ENCODE data around the gene EMX2.

EMX2 gene

GRCh38 chr10:117549100-117549585 is 6.6 kb downstream of the EMX2 start:
- TF ChIP-seq EGR1 (IDR thresholded peaks at IDR 0.05) = no peak
- no peak for TF ChIP-seq EP300 (IDR thresholded peaks at IDR 0.05; ENCODE audit: borderline replicate concordance)
- no peak for TF ChIP-seq CREB1 (IDR thresholded peaks at IDR 0.05; ENCODE audit: low read depth)
- TF ChIP-seq TEAD4 (IDR thresholded peaks at IDR 0.05) = no peak
- no peak for TF ChIP-seq YY1 (IDR thresholded peaks at IDR 0.05; ENCODE audit: low read depth)
- no peak for TF ChIP-seq RAD21 (IDR thresholded peaks at IDR 0.05; ENCODE audit: low read depth)
- TF ChIP-seq FOXM1 (IDR thresholded peaks at IDR 0.05; ENCODE audit: borderline replicate concordance, low read depth) = no peak

GRCh38 chr10:117550076-117550475 is 7.5 kb downstream of the EMX2 start:
- TF ChIP-seq CEBPB (IDR thresholded peaks at IDR 0.05) = no peak
- TF ChIP-seq NFIC (IDR thresholded peaks at IDR 0.05) = no peak
- no peak for TF ChIP-seq RAD21 (IDR thresholded peaks at IDR 0.05; ENCODE audit: low read depth)
- no peak for TF ChIP-seq USF1 (IDR thresholded peaks at IDR 0.05)

GRCh38 chr10:117550599-117551329 is 8.2 kb downstream of the EMX2 start:
- TF ChIP-seq NFIC (IDR thresholded peaks at IDR 0.05) = no peak
- no peak for TF ChIP-seq YY1 (IDR thresholded peaks at IDR 0.05; ENCODE audit: low read depth)
- TF ChIP-seq TCF12 (IDR thresholded peaks at IDR 0.05; ENCODE audit: low read depth) = no peak
- TF ChIP-seq ZBTB7A (IDR thresholded peaks at IDR 0.05; ENCODE audit: low read depth) = no peak
- TF ChIP-seq EGR1 (IDR thresholded peaks at IDR 0.05) = no peak
- TF ChIP-seq CEBPB (IDR thresholded peaks at IDR 0.05) = no peak
- TF ChIP-seq USF1 (IDR thresholded peaks at IDR 0.05) = no peak
- TF ChIP-seq EP300 (IDR thresholded peaks at IDR 0.05; ENCODE audit: borderline replicate concordance) = no peak
- no peak for TF ChIP-seq TEAD4 (IDR thresholded peaks at IDR 0.05)
- TF ChIP-seq TAF1 (IDR thresholded peaks at IDR 0.05; ENCODE audit: low read depth) = no peak
- TF ChIP-seq FOXM1 (IDR thresholded peaks at IDR 0.05; ENCODE audit: borderline replicate concordance, low read depth) = no peak
- no peak for TF ChIP-seq RAD21 (IDR thresholded peaks at IDR 0.05; ENCODE audit: low read depth)
- no peak for TF ChIP-seq MAX (IDR thresholded peaks at IDR 0.05)
- TF ChIP-seq CREB1 (IDR thresholded peaks at IDR 0.05; ENCODE audit: low read depth) = no peak

- TF ChIP-seq TEAD4 (IDR thresholded peaks at IDR 0.05) (no peak), MAX (IDR thresholded peaks at IDR 0.05) (no peak; the same call in 1 of the 2 replicates), RAD21 (IDR thresholded peaks at IDR 0.05; ENCODE audit: low read depth) (no peak), NFIC (IDR thresholded peaks at IDR 0.05) (no peak), YY1 (IDR thresholded peaks at IDR 0.05; ENCODE audit: low read depth) (no peak), CREB1 (IDR thresholded peaks at IDR 0.05; ENCODE audit: low read depth) (no peak), TCF12 (IDR thresholded peaks at IDR 0.05; ENCODE audit: low read depth) (no peak), EGR1 (IDR thresholded peaks at IDR 0.05) (no peak), EP300 (IDR thresholded peaks at IDR 0.05; ENCODE audit: borderline replicate concordance) (no peak), REST (IDR thresholded peaks at IDR 0.05; ENCODE audit: low read depth) (no peak)
Observed at GRCh38 chr10:117551330-117552155, 9.0 kb downstream of the EMX2 start.

- TF ChIP-seq MAX (IDR thresholded peaks at IDR 0.05) (0 out of 2 replicates have a peak, but pooled peaks have one; percentile 6), TCF12 (IDR thresholded peaks at IDR 0.05; ENCODE audit: low read depth) (0 out of 2 replicates have a peak, but pooled peaks have one; percentile 14), EP300 (IDR thresholded peaks at IDR 0.05; ENCODE audit: borderline replicate concordance) (peak; percentile 25; the same call in 1 of the 2 replicates), RAD21 (IDR thresholded peaks at IDR 0.05; ENCODE audit: low read depth) (no peak)
Observed at GRCh38 chr10:117552156-117552631, 9.6 kb downstream of the EMX2 start.

GRCh38 chr10:117552701-117553141 is 10.2 kb downstream of the EMX2 start:
- TF ChIP-seq TEAD4 (IDR thresholded peaks at IDR 0.05) = no peak
- TF ChIP-seq NFIC (IDR thresholded peaks at IDR 0.05) = no peak
- no peak for TF ChIP-seq CREB1 (IDR thresholded peaks at IDR 0.05; ENCODE audit: low read depth)
- TF ChIP-seq ZBTB7A (IDR thresholded peaks at IDR 0.05; ENCODE audit: low read depth) = no peak
- no peak for TF ChIP-seq EGR1 (IDR thresholded peaks at IDR 0.05)
- TF ChIP-seq MAX (IDR thresholded peaks at IDR 0.05) = peak; percentile 36; the same call in 1 of the 2 replicates
- no peak for TF ChIP-seq USF1 (IDR thresholded peaks at IDR 0.05)
- no peak for TF ChIP-seq REST (IDR thresholded peaks at IDR 0.05; ENCODE audit: low read depth)
